IMR-90 (cell line): ENCODE data around the gene PPP1R14C. TPM values are rescaled to one million over a fixed set of nuclear protein-coding genes. Genes with fewer than 3 reads are reported as not detected.

Source experiments
- ATAC-seq: fragments of 200-7000 bp; cut with Tn5 transposase; 2 replicates; pipeline ENCODE4 v1.9.1; 2020; ENCODE audit warnings: low read depth, mild to moderate bottlenecking, moderate library complexity
- BruUV-seq: library from RNA; stranded (reverse); fragments of 400-500 nt; replicated peaks from 2 replicates; lab custom pipeline; 2021; lab: Mats Ljungman, UMichigan
- CTCF ChIA-PET: fragments of 300-600 bp; formaldehyde crosslinking; extraction: SDS; loops from one replicate; lab custom pipeline; 2021; ENCODE audit warnings: antibody characterized with exemption; lab: Yijun Ruan, JAX
- POLR2A ChIA-PET: fragments of 300-600 bp; sonication (Branson Sonifier 250); formaldehyde crosslinking; loops from one replicate; lab custom pipeline; 2022; ENCODE audit warnings: antibody characterized with exemption; ENCODE audit not compliant: unreplicated experiment; lab: Charles Lee
- DNase-seq: peaks from one replicate; pipeline ENCODE4 v3.0.0; 2013
- H2AFZ ChIP-seq: replicated peaks from 2 replicates; pipeline ENCODE3; 2013; ENCODE audit warnings: low read length, mild to moderate bottlenecking; ENCODE audit not compliant: poor library complexity
- H2AK5ac ChIP-seq: 2 replicates; pipeline ENCODE4 v1.6.1; 2013; ENCODE audit warnings: low read depth, low read length, inconsistent platforms
- H2AK9ac ChIP-seq: replicated peaks from 2 replicates; pipeline ENCODE3; 2013; ENCODE audit warnings: mild to moderate bottlenecking, low read depth, low read length, moderate library complexity; ENCODE audit not compliant: poor library complexity
- H2BK120ac ChIP-seq: 2 replicates; pipeline ENCODE4 v1.6.1; 2013; ENCODE audit warnings: low read depth, low read length, inconsistent platforms
- H2BK15ac ChIP-seq: 3 replicates; pipeline ENCODE4 v1.6.1; 2013; ENCODE audit warnings: low read depth, low read length, inconsistent platforms
- H2BK20ac ChIP-seq: 2 replicates; pipeline ENCODE4 v1.6.1; 2013; ENCODE audit warnings: low read depth, mild to moderate bottlenecking, inconsistent platforms, low read length, moderate library complexity
- H2BK5ac ChIP-seq: 2 replicates; pipeline ENCODE4 v1.6.1; 2013; ENCODE audit warnings: mild to moderate bottlenecking, low read depth, low read length, inconsistent platforms; ENCODE audit not compliant: poor library complexity, severe bottlenecking
- H3K14ac ChIP-seq: replicated peaks from 2 replicates; pipeline ENCODE4 v1.6.1; 2013; ENCODE audit warnings: low read depth, low read length, inconsistent platforms
- H3K18ac ChIP-seq: 2 replicates; pipeline ENCODE4 v1.6.1; 2013; ENCODE audit warnings: low read depth, low read length, control low read depth
- H3K23ac ChIP-seq: 2 replicates; pipeline ENCODE4 v1.6.1; 2013; ENCODE audit warnings: low read depth, low read length, inconsistent platforms
- H3K27ac ChIP-seq: 2 replicates; pipeline ENCODE4 v1.5.1; 2013; ENCODE audit warnings: mild to moderate bottlenecking, control low read depth, low read length; ENCODE audit not compliant: insufficient read depth
- H3K27me3 ChIP-seq: 2 replicates; pipeline ENCODE4 v1.6.1; 2013; ENCODE audit warnings: low read length; ENCODE audit not compliant: control insufficient read depth, insufficient read depth
- H3K36me3 ChIP-seq: 2 replicates; pipeline ENCODE4 v1.6.1; 2013; ENCODE audit warnings: low read length, mixed read lengths; ENCODE audit not compliant: control insufficient read depth, insufficient read depth
- H3K4ac ChIP-seq: 2 replicates; pipeline ENCODE4 v1.6.1; 2013; ENCODE audit warnings: low read depth, low read length, inconsistent platforms
- H3K4me1 ChIP-seq: 2 replicates; pipeline ENCODE4 v1.6.1; 2013; ENCODE audit warnings: low read length, mixed read lengths; ENCODE audit not compliant: control insufficient read depth, insufficient read depth
- H3K4me2 ChIP-seq: 2 replicates; pipeline ENCODE4 v1.6.1; 2013; ENCODE audit warnings: low read depth, mild to moderate bottlenecking, control low read depth, low read length, moderate library complexity
- H3K4me3 ChIP-seq: 2 replicates; pipeline ENCODE4 v1.5.1; 2013; ENCODE audit warnings: low read depth, mild to moderate bottlenecking, control low read depth, low read length, moderate library complexity; ENCODE audit not compliant: insufficient read depth
- H3K56ac ChIP-seq: 2 replicates; pipeline ENCODE4 v1.6.1; 2013; ENCODE audit warnings: low read length, inconsistent platforms; ENCODE audit not compliant: insufficient read depth; ENCODE audit errors: extremely low read depth
- H3K79me1 ChIP-seq, 2 experiments: 2 replicates each; pipeline ENCODE4 v1.6.1; 2013; ENCODE audit warnings: low read length in 2 of 2, inconsistent platforms in 1 of 2, low read depth in 1 of 2
- H3K9ac ChIP-seq: 2 replicates; pipeline ENCODE4 v1.6.1; 2013; ENCODE audit warnings: low read depth, low read length, control low read depth
- H3K9me1 ChIP-seq: 2 replicates; pipeline ENCODE4 v1.6.1; 2013; ENCODE audit warnings: low read length, inconsistent platforms; ENCODE audit not compliant: insufficient read depth
- H3K9me3 ChIP-seq: 2 replicates; pipeline ENCODE4 v1.6.1; 2013; ENCODE audit warnings: low read length; ENCODE audit not compliant: control insufficient read depth, insufficient read depth
- H4K20me1 ChIP-seq: 2 replicates; pipeline ENCODE4 v1.6.1; 2013; ENCODE audit warnings: low read length, inconsistent platforms; ENCODE audit not compliant: insufficient read depth
- H4K5ac ChIP-seq: 2 replicates; pipeline ENCODE4 v1.6.1; 2013; ENCODE audit warnings: mild to moderate bottlenecking, low read depth, low read length, control low read depth
- H4K8ac ChIP-seq, 2 experiments: 2 replicates each; pipeline ENCODE4 v1.6.1; 2013; ENCODE audit warnings: low read depth in 2 of 2, low read length in 2 of 2, control low read depth in 1 of 2, inconsistent platforms in 1 of 2
- H4K91ac ChIP-seq: 2 replicates; pipeline ENCODE4 v1.6.1; 2013; ENCODE audit warnings: low read depth, low read length, inconsistent platforms; ENCODE audit not compliant: insufficient read depth
- ELK1 ChIP-seq: fragments of 150-350 bp; IDR thresholded peaks from 2 replicates; pipeline ENCODE4 v1.6.1; 2016; ENCODE audit warnings: low read depth, mild to moderate bottlenecking, low read length, moderate library complexity, borderline replicate concordance
- NFE2L2 ChIP-seq: fragments of 150-350 bp; IDR thresholded peaks from 2 replicates; pipeline ENCODE4 v1.6.1; 2016; ENCODE audit warnings: low read depth, mild to moderate bottlenecking, low read length
- POLR2A ChIP-seq: IDR thresholded peaks from 2 replicates; pipeline ENCODE4 v1.6.1; 2012; ENCODE audit warnings: mild to moderate bottlenecking, low read depth, low read length
- RCOR1 ChIP-seq: IDR thresholded peaks from 2 replicates; pipeline ENCODE4 v1.6.1; 2012; ENCODE audit warnings: mild to moderate bottlenecking, low read length, improper control_type of control experiment; ENCODE audit not compliant: insufficient replicate concordance
- USF2 ChIP-seq: fragments of 150-350 bp; IDR thresholded peaks from 2 replicates; pipeline ENCODE4 v1.6.1; 2017; ENCODE audit warnings: mild to moderate bottlenecking, antibody characterized with exemption, low read length, low read depth
- WGBS, 2 experiments: methylation state at CpG; one replicate each; pipeline versions ENCODE4 v1.1.5 to v1.1.7; 2013; ENCODE audit warnings: missing lambda C conversion rate in 2 of 2; ENCODE audit not compliant: insufficient read length in 1 of 2; ENCODE audit errors: extremely low coverage in 2 of 2; 5-methylcytosine and 5-hydroxymethylcytosine counted together
- dilution Hi-C: fragments of 300-500 bp; cut with HindIII; formaldehyde crosslinking; loops from one replicate; pipeline ENCODE4 v1.14.3; 2018; ENCODE audit warnings: low sequenced_read_pairs; ENCODE audit not compliant: unreplicated experiment
- in situ Hi-C: fragments of 300-500 bp; cut with MboI; formaldehyde crosslinking; loops from 3 replicates; pipeline ENCODE4 v1.14.3; 2019; ENCODE audit warnings: low sequenced_read_pairs, inconsistent platforms, mixed read lengths
- intact Hi-C: fragments of 100-400 bp; cut with micrococcal nuclease; formaldehyde crosslinking; loops from 2 replicates; pipeline ENCODE4 v1.10.0; 2022
- polyA plus RNA-seq, 3 experiments: library from polyadenylated mRNA; depleted of rRNA; stranded (reverse); fragments of >200 nt; gene quantifications; 2 replicates each; pipeline ENCODE4 v1.2.3, GENCODE V29; 2012; ENCODE audit warnings: low replicate concordance in 1 of 3
- total RNA-seq: library from RNA; depleted of rRNA; stranded (reverse); fragments of >200 nt; gene quantifications from 2 replicates; pipeline ENCODE4 v1.2.3, GENCODE V29; 2012

Gene PPP1R14C
- total and polyA plus RNA-seq, 2 of the 4 experiments (the other 2 are of a cell fraction), result not detected

GRCh38 chr6:150124235-150124634, 18.6 kb upstream of the PPP1R14C start:
- TF ChIP-seq RCOR1 (no peak), ELK1 (no peak), POLR2A (no peak), USF2 (no peak), NFE2L2 (no peak)
- no peak overlapping the region for H4K91ac ChIP-seq
- no peak overlapping the region for H3K4me3 ChIP-seq
- no peak overlapping the region for H3K27ac ChIP-seq
- H3K4ac ChIP-seq, result no peak overlapping the region
- H3K56ac ChIP-seq, result no peak overlapping the region
- H4K8ac ChIP-seq, result no peak overlapping the region
- H2AFZ ChIP-seq, result no peak overlapping the region
- ATAC-seq (no peak), DNase-seq (no peak)
- no peak overlapping the region for H2BK20ac ChIP-seq
- no peak overlapping the region for H2BK120ac ChIP-seq
- no peak overlapping the region for H3K23ac ChIP-seq
- no peaks in the 10 kb centered on the region for H3K4me1 ChIP-seq
- H3K27me3 ChIP-seq, result peaks cover 4% of the 10 kb centered on the region
- BruUV-seq, result no TSS peak
- in situ Hi-C loops (no loop called here), dilution Hi-C loops (no loop called here), intact Hi-C loops (no loop called here)
- H3K79me1 ChIP-seq, result no peaks in the 10 kb centered on the region
- no peak overlapping the region for H2BK5ac ChIP-seq
- no CpG with 5 or more reads among the region's 3 CpGs for WGBS, 2 experiments
- no peaks in the 10 kb centered on the region for H3K9me1 ChIP-seq
- H4K20me1 ChIP-seq, result no peaks in the 10 kb centered on the region
- H3K36me3 ChIP-seq, result no peaks in the 10 kb centered on the region
- ChIA-PET POLR2A (no interaction called here), CTCF (no interaction called here)
- H2BK15ac ChIP-seq, result no peak overlapping the region
- H4K5ac ChIP-seq, result no peak overlapping the region
- no peak overlapping the region for H3K4me2 ChIP-seq
- H3K14ac ChIP-seq, result no peak overlapping the region
- H2AK5ac ChIP-seq, result no peak overlapping the region
- H3K18ac ChIP-seq, result no peak overlapping the region
- H2AK9ac ChIP-seq, result no peak overlapping the region
- no peaks in the 10 kb centered on the region for H3K9me3 ChIP-seq
- H3K9ac ChIP-seq, result no peak overlapping the region
